GM21576 (cell line): Measurements from ENCODE around the gene MACROD2.

ENCODE experiments used
- ATAC-seq: cut with Tn5 transposase; IDR thresholded peaks from one replicate; pipeline ENCODE4 v1.9.1; 2021; ENCODE audit warnings: mild to moderate bottlenecking, moderate library complexity; ENCODE audit not compliant: unreplicated experiment

Gene MACROD2

DNA sequence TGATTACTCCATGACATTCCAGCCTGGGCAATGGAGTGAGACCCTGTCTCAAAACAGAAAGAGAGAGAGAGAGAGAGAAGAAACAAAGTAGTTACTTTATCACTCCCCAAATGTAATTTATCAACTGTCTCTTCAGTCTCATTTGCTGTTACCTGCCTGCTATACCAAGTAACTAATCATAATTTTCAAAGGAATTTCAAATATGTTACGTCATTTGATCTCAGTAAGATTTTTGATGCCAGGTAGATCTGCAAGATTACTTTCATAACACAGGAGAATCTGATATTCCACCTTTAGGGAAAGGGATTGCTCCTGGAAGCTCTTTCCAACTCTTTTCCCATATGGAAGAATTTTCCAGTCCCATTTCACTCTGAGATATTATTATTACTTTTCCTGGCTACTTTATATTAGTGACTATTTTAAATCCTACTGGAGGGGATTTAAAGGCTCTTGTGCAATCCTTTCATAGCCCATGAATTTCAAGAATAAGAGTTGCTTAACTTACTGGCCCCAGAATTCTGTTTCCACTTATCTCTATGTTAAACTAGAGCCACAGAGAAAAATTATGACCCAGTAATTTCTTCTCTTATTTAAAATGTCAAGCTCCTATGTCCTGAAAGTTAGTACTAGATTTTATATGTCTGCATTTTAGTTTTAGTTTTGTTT is 732.3 kb downstream of the MACROD2 start:
- ATAC-seq, result no peak

DNA sequence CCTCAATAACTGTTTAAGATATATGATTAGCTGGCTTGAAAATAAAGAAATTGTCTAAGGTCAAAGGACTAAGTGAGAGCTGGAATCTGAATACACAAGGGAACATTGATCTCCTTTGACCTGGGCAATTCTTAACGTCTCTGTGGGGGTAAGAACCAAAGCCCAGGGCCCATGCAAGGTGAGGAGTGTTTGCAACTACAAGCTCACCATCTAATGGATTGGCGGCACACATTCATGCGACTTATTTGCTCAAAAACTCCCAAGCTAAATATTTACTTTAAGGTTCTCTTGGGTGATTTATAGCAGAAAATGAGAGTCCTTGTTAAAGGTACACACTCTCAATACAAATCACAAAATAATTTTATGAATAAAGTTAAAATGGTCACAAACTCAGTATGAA is 734.1 kb downstream of the MACROD2 start:
- ATAC-seq, result no peak

DNA sequence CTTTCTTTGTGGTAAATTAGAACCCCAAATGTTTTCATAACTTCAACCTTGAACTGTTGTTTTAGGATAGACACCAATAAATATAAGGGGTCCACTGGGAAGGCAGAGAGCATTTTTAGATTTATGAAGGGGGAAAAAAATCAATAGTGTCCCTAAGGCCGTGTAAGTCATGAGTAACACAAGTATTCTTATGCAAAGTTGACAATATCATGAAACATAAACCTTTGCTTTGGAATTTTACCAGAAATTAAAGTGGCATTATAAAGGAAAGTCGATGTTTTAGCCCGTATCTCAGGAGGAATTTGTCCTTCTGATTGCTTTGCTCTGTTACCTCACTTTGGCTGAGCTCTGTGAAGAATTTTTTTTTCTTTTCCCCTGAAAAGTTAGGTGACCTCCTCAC is 737.0 kb downstream of the MACROD2 start:
- ATAC-seq, result no peak

DNA sequence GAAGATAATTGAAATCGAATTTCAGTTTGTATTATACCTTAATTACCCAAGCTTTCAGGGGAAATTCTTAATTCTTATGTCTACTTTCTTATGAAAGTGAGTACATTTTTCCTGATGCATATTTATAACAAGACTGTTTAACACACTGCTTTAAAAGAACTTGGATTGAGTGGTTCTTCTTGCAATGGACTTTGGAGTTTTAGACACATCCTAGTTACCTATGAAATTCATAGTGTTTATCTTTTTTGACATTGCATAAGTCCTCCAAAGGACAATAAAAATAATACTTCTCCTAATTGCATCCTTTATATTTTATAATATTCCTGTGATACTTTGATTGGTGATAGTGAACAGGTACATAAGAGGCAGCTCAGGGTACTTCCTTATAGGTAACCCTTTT is 737.7 kb downstream of the MACROD2 start:
- ATAC-seq, result no peak

DNA sequence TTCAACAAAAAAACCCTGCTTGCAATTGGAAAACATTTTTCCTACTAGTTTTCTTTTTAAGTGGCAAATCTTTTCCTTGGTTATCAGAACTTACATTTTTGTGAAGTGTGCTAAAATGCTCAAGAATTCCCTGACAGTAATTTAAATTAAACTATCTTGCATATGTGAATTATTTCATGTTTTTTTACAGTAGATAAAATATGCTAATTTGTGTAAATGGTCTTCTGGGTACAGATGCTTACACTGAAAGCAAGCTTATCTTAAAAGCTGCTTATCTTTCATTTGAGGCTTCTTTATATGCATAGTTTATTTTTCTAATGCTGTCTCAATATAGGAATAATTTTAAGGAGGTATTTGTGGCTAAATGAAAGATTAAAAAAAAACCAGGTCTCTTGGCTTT is 745.1 kb downstream of the MACROD2 start:
- no peak for ATAC-seq

DNA sequence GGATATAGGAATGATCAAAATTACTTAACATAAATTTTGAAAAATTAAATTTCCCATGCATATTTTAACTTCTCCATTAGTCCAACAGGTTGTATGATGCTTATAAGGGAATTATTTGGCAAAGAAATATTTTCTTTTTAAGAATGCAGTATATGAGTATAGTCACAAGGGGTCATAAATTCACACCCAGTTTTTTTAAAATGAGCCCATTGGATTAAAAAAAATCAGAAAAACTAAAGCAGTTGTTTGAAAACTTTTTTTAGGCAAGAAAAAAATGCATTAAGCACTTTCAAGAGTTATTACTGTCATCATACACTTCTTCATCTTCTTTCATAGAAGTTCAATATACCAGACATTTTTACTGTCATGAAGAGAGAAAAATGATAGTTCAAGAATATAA is 746.3 kb downstream of the MACROD2 start:
- ATAC-seq, result no peak

DNA sequence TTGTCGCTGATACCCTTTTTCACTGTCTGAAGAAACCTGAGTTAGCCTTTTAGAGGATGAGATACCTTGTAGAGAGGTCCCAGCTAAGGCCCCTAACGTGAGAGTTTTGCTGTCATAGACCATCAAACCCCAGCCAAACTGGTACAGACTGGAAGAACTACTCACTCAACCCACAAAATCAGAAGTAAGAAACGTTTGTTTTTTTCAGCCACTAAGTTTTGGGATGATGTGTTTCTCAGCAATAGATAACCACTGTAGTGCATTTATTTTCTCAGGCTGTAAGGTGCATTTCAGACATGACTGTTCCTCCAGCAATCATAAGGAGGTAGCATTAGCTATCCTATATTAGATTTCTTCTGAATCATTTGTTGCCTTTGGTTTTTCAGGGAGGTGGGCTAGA is 749.4 kb downstream of the MACROD2 start:
- ATAC-seq, result peak; percentile 73

DNA sequence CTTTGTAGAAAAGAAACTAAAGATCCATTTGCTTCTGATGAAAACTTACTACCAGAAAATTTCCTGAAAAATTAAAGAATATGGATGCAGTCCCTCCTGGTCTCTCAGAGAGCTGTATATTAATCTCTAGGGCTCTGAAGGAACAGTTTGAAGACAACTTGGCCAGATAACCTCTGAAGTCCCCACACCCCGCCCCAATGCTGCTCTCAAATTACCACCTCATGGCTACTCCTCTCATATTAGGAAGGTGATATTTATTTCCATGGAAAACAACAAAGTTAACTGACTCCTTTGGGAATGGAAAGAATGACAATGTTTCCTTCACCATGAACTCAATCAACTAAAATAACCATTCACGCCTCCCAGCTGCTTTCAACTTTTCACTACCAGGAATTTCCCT is 750.5 kb downstream of the MACROD2 start:
- ATAC-seq, result no peak

DNA sequence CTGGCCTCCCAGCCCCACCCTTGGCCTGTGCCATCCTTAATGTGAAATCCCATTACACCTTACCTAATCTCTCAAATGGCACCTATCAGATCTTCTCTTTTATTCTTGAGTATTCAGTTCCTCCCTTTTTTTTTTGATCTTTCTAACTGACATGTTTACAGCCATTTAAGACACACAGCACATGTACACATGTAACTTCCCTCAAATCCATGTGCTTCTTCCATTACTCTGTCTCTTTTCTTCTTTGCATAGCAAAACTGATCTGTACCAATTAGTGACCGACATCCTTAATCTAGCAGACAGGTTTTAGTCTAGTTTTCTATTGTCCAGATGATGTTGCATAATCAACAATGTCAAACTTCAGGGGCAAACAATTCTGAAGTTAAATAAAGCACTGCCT is 755.9 kb downstream of the MACROD2 start:
- no peak for ATAC-seq

DNA sequence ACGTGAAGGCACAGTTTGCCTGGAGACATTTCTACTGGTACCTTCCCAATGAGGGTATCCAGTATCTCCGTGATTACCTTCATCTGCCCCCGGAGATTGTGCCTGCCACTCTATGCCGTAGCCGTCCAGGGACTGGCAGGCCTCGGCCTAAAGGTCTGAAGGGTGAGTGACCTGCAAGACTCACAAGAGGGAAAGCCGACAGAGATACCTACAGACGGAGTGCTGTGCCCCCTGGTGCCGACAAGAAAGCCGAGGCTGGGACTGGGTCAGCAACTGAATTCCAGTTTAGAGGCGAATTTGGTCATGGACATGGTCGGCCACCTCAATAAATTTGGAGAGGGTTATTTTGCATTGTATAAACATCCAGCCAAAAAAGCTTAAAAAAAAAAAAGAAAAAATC is 762.4 kb downstream of the MACROD2 start:
- no peak for ATAC-seq

DNA sequence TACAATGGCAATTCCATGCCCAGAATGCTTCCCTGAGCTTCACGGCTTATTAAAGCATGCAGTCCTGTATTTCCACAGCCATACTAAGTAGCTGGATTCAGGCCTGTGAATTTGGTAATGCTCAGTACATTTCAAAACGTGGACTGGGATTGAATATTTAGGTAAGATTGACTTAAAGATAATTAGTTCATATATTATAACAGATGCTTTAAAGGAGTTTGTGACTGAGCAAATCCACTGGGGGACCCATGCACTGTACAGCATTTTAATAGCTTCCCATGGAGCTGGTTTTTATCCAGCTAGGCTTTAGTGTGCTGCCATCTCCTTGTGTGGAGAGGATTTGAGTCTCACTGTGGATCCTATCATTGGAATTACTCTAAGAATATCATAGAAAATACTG is 763.0 kb downstream of the MACROD2 start:
- no peak for ATAC-seq

DNA sequence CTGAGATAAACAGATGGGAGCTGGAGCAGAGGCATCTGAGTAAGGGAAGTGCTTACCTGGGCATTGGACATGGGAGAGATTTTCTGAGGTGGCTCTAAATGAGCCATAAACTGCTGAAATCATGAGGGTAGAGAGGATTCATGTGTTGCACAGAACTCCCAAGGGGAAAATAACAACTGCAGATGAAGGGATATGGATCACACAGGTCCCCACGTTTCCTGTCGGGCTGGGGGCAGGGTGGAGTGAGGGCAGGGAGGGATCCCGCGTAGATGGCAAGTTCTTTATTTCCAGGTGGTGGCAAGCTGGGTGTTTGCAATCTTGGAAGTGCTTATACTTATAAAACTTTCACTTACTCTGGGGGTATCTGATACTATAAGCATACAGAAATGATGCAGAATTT is 764.7 kb downstream of the MACROD2 start:
- ATAC-seq, result no peak

DNA sequence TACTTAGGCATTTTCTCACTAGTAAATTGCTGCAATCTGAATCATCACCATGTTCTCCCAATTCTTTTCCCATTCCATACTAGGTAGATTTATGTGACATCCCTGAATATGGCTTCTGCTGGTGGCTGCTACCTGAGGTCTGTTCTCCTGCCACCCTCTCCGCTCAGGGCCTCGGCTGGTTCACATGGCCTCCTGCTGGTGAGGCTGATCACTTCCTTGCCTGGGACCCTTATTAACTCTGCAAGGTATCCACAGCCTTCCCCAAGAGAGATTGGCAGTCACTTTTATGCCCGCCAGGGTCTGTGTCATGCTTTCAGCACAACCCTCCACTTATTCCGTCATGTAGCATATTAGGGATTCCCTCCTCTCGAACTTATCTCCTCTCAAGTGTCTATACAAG is 766.6 kb downstream of the MACROD2 start:
- ATAC-seq, result no peak

DNA sequence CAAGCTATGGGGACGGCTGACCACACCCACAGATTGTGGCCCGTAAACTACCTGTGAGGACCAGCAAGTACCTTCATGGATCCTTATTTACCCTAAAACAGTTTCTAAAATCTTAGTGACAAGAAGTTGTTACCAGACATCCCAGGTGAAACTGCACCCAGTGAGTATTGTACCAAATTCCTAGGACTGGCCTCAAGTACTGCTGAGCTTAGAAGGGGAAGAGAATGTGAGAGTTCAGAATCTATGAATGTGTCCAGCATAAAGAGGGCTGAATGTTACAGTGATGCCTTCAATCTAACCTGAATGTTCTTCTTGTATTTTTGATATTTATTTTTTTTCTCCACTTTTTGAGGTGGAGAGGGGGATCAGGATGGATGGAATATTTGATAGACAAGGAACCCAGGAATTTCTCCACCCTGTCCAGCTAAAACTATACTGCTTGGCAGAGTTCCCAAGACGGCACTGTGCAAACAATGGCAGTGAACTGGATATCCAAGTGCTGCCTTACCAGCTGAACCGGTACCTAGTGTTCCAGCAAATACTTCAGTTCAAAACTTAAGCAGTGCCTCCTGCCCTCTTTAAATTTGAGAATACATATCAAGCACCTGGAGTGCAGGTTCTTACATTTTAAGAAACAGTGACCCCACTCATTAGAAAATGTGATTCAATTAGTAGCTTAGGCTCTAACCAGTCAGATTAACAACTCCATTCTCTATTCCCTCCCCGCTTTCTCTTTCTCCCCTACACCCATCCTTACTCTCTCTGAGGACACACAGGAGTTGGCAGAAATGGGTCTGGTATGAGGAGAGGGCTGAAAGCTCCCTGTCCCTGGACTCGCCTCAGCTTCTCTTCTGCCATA is 769.4 kb downstream of the MACROD2 start:
- ATAC-seq, result no peak

DNA sequence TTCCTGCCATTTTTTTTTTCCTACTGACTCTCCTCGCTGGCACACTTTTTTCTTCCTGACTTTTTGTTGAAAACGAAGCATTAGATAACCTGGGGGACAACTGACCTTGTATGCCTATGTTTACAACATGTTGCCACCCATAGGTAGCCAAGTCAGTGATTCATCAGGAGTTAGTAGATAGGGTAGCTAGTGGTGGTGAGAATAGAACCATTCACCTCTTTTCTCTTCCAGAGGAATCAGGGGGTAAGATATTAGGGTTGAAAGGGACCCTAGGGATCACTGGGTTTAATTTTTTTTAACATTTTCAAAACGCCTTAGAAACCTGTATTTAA is 770.0 kb downstream of the MACROD2 start:
- no peak for ATAC-seq

DNA sequence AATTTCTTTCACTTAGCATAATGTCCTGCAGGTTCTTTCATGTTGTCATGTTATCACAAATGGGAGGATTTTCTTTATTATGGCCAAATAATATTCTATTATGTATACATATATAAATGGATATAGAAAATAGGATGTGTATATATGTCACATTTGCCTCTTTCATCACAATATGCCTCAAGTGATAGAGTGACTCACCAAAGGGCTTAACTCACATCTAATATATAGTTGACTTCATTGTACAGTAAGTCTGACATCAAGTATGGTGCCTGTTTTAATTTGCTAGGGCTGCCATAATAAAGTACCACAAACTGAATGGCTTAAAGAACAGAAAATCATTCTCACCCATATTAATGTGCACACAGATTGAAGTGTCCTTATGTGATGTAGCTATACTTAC is 778.2 kb downstream of the MACROD2 start:
- no peak for ATAC-seq

DNA sequence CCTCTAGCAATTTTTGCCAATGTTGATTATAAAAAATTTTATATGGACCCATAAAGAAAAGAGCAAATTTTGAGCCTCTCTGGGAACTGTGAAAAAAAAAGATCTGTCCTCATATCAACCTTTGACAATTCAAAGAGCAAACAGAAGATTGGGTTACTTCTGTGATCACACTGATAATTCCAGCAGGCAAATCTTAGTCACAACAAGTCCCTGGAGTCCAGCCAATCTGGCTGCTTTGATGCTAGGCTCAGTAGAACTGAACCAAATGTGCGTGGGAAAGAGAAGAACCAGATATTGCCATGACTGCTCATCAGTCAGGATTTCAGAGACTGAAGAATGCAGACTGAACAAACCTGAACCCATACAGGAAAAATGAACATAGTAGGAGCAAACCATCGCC is 780.5 kb downstream of the MACROD2 start:
- no peak for ATAC-seq

DNA sequence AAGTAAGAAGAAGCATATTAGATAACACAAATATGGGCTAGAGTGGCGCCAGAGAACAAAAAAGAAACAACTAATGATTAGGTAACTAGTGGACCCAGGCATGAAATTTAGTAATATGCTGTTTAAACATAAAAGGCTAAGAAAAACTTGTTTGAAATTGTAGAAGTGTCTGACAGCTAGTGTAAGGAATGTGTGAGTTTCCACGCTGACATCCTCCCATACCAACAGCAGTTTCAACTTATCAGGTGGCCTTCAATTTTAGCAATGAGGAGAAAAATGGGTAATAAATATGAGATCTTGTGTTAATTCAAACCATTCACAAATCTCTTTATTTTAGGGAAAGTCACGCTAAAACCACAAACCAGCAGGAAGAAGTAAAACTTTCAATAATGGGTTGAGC is 782.3 kb downstream of the MACROD2 start:
- no peak for ATAC-seq

DNA sequence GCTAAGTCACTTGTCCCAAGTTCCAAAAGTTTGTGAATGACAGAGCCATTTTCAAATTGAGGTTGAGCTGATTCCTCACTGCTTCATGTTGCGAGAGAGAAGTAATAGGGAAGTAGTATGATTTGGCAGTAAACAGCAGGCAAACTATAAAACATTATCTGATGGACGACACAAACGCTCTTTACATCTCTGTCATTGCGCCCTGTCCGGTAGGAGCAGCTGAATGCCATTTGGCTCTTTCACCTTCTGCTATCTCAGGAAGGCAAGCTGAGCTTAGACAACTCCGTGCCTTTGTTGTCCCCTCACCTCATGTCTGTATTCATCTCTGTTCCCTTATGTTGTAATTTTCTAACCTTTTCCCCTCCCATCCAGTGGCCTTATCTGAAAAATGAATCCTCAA is 782.8 kb downstream of the MACROD2 start:
- ATAC-seq, result no peak

DNA sequence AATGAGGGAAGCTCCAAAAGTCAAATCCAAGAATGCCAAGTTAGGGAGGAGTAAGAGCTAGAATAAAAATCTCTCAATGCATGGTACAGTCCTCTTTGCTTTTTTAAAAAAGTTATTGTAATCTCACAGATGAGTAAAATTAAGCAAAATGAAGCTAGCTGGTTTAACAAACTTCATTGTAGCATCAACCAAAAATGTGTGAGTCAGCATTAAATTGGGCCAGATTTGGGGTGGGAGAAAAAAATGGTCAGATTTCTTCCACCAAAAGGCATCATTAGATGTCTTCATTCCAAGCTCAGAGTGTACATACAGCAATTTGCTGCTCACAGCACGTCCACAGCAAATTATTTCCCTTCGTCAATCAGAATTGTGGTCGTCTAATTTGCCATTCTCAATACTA is 783.6 kb downstream of the MACROD2 start:
- no peak for ATAC-seq

DNA sequence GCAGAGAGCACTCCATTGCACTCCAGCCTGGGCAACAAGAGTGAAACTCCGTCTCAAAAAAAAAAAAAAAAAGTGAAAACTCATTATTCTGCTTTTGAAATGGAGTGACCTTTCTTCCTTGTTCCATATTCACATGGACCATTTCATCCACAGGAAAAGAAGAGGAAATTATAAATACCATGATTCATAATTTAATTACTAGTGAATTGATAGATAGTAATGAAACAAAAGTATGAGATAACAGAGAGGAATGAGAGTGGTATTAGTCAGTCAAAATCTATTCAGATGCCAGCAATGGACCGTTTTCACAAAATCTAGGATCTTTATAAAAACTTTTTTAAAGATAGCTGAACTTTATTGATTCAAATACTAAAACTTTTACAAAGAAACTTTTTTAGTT is 785.2 kb downstream of the MACROD2 start:
- no peak for ATAC-seq

DNA sequence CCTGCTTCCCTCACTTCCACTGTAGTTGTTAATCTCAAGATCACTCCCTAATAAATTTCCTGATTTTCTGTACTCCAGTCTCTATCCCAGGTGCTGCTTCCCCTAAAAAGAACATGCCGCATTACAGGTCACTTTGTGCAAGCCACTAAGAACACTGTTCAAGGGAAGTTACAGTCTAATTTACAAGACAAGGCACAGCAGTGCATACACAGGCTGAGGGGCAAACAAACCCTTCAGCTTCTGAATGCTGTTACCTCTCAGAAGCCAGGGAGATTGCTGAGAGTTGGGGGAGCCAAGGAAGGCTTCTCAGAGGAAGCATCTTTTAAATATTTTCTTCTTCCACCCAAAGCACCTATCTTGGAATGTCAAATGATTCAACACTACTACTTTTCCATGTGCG is 787.4 kb downstream of the MACROD2 start:
- no peak for ATAC-seq

DNA sequence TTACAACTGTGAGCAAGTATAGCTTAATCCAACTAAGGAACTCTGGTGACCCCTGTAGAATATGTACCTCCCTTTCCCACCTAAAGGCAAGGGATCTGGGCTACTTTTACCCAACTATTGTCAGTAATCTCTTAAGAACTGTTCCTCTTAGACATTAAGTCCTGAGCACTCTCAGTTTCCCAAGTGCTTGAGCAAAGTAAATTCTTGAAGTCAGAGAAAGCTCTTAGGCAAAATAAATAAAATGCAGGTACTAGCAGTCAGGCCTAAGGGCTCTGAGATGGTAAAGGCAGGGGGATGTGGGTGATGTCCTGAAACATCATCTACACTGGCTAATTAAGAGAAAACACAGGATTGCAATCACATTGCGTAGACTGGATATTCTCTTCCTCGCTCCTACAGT is 788.5 kb downstream of the MACROD2 start:
- ATAC-seq, result no peak
